Measurements from ENCODE around the gene TRIO.

TRIO gene

DNA sequence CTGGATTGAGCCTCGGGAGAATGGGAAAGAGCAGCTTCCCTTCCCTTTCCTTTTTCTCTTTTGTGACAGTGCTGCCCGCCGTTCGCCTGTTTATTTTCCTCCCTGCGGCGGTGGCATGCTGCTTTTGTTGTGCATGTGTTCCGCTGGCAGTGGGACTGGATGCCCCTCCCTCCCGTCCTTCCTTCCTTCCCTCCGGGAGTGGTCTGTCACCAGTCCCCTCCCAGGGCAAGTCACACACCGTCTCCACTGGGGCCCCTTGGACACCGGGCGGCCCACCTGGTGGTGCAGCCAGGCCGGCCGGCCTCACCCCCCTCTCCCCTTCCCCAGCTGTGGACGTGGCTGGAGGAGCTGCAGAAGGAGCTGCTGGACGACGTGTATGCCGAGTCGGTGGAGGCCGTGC, 214.7 kb downstream of the TRIO start:
- in situ Hi-C loops (cut with HindIII; ENCODE audit: low pct_ligation_motif_present, low sequenced_read_pairs): no loop called here
- Histone ChIP-seq H3K4me3 (ENCODE audit: low read depth, low read length) (no peak overlapping the region), H3K27me3 (replicated peaks) (no peaks in the 10 kb centered on the region), H3K36me3 (replicated peaks) (peaks cover 70% of the 10 kb centered on the region), H3K27ac (no peak overlapping the region)
- DNase-seq: no peak
- TF ChIP-seq CTCF (IDR thresholded peaks at IDR 0.05; ENCODE audit: low read depth, low read length, missing control alignments): no peak

DNA sequence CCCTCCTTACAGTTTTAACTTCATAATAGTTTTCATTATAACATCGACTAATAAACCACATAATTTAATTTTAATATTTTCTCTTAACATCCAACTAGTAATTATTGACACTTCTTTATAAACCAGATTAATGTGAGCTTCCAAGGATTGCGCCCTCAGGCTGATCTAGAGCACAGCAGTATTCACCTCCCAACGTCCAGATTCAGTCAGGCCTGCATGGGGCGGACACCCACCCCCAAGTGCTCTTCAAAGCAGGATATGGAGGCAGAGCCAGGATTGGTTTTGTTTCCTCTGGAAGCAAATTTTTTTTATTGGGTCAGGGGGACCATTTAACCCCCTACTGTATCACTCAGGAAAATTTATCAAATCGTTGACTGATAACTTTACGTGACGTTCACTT, 215.4 kb downstream of the TRIO start:
- DNase-seq: no peak
- TF ChIP-seq CTCF (IDR thresholded peaks at IDR 0.05; ENCODE audit: low read depth, low read length, missing control alignments): no peak
- Histone ChIP-seq H3K27ac (no peak overlapping the region), H3K27me3 (replicated peaks) (no peaks in the 10 kb centered on the region), H3K4me3 (ENCODE audit: low read depth, low read length) (no peak overlapping the region), H3K36me3 (replicated peaks) (peaks cover 72% of the 10 kb centered on the region)
- in situ Hi-C loops (cut with HindIII; ENCODE audit: low pct_ligation_motif_present, low sequenced_read_pairs): no loop called here

DNA sequence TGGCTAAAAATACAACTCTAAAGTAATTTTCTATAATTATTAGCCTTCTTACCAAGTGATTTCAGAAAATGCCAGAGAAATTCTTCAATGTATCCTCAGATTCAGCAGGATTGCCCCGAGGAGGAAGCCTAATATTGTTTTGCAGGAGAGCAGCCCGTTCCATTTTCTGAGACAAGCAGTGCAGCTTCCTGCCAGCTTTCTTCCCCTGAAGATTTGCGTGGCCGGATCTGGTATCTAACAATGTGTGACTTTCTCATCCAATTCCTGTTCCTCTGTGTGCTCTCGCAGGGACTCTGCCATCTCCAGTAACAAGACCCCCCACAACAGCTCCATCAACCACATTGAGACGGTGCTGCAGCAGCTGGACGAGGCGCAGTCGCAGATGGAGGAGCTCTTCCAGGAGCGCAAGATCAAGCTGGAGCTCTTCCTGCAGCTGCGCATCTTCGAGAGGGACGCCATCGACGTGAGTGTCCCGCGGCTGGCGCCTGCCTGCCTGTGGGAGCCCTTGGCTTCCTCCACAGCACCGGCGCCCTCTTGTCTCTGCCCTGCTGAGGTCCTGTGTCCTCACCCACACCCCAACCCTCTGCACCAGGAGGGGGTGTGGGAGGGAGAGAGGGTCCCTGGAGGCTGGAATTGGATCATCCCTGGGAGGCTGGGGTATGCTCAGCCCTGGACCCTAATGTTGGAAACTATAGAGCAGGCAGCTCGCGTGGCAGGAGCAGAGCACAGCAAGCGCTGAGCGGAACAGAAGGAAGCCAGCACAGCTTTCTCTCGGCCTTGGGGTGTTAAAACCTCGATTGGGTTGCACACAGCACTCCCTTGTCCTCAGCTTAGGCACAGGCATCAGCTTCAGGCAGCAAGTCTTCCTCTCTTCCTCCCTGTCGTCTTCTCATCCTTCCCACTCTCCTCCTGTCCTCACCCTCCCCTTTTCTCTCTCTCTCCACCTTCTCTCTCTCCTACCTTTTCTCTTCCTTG, 216.2 kb downstream of the TRIO start:
- H3K27me3 ChIP-seq (replicated peaks): no peaks in the 10 kb centered on the region
- H3K4me3 ChIP-seq (ENCODE audit: low read depth, low read length): no peak overlapping the region
- no peak overlapping the region for H3K27ac ChIP-seq
- DNase-seq: no peak
- no peak for TF ChIP-seq CTCF (IDR thresholded peaks at IDR 0.05; ENCODE audit: low read depth, low read length, missing control alignments)
- peaks cover 78% of the 10 kb centered on the region for H3K36me3 ChIP-seq (replicated peaks)
- in situ Hi-C loops (cut with HindIII; ENCODE audit: low pct_ligation_motif_present, low sequenced_read_pairs): no loop called here

- in situ Hi-C loops (cut with HindIII; ENCODE audit: low pct_ligation_motif_present, low sequenced_read_pairs): no loop called here
- no peak overlapping the region for H3K4me3 ChIP-seq (ENCODE audit: low read depth, low read length)
- no peak for TF ChIP-seq CTCF (IDR thresholded peaks at IDR 0.05; ENCODE audit: low read depth, low read length, missing control alignments)
- no peak overlapping the region for H3K27ac ChIP-seq
- peaks cover 92% of the 10 kb centered on the region for H3K36me3 ChIP-seq (replicated peaks)
- no peaks in the 10 kb centered on the region for H3K27me3 ChIP-seq (replicated peaks)
- no peak for DNase-seq
These were observed 219.3 kb downstream of the TRIO start for GRCh38 chr5:14362491-14362890.

- Histone ChIP-seq H3K27ac (no peak overlapping the region), H3K27me3 (replicated peaks) (no peaks in the 10 kb centered on the region), H3K36me3 (replicated peaks) (peaks cover 92% of the 10 kb centered on the region), H3K4me3 (ENCODE audit: low read depth, low read length) (no peak overlapping the region)
- no peak for DNase-seq
- in situ Hi-C loops (cut with HindIII; ENCODE audit: low pct_ligation_motif_present, low sequenced_read_pairs): no loop called here
- TF ChIP-seq CTCF (IDR thresholded peaks at IDR 0.05; ENCODE audit: low read depth, low read length, missing control alignments): no peak
These were observed 221.0 kb downstream of the TRIO start for GRCh38 chr5:14364096-14364495.
